Stimulated activated CD8-positive, alpha-beta memory T cell treated with anti-CD3 and anti-CD28 coated beads, Interleukin-7, amount 100 ng/mL, for 24 hours (primary cell): Measurements from ENCODE around the gene RIPOR2.
"Not testable (repeated sequence)": the region's sequence is repeated elsewhere in the genome, so short reads cannot be mapped to it uniquely, and the experiment has no call there.

Experiments
- DNase-seq: peaks from one replicate; pipeline ENCODE4 v3.0.0-alpha.2; 2020; ENCODE audit warnings: low read depth

RIPOR2 gene

GRCh38 chr6:24951811-24952299 lies 16.1 kb upstream of the RIPOR2 start:
- DNase-seq = no peak

DNA sequence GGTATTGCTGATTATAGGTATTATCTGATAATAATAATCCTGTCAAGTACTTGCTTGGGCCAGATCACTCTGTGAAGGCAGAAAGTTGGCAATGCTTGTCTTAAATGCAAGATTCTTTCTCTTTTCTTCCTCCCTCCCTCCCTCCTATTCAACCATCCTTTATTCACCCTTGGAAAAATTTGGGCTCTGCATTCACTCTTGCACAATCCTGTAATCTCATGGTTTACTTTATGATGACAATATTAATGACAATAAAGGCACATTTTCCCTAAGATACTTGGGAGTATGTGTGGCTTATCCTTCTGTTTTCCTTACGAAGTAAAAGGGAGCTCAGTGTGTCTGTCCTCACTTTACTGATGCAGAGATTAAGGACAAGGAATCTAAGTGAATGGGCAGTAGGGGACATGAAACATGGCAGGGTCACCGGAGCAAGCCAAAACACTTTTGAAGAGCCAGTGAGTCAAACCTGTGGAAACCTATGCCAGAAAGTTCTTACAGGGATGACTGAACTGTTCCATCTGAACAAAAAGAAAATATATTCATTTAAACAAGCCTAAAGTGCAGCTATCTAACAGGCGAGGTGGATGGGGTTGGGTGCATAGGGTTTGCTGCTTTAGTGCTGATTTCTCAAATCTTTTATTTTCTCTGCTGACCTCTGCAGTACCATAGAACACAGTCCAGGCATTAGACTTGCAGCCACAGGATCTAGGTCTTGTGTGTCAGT lies 14.6 kb upstream of the RIPOR2 start:
- no peak for DNase-seq

DNA sequence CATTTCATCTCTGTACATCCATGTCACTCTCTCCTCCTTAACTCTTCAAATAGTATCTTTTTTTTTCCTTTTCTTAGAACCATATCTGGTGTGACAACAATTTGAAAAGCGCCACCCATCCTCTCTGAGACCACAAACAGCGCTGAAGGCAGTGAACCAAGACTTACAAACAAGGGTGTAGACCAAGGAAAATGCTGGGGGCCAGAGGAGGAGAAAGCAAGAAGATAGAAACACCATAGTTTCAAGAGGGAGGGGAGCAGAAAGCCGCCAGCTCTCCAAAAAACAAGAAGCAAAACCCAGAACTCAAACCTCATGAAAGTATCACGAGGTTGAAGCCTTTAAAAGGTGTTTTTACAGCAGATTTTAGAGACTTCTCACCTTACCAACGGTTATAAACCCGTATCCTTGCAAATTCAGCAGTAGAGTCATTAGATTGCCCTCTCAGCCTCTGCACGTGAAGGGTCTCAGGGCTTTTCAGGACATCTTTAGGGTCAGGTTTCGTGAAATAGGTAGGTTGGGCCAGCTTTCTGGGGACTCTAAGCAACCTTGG lies 13.3 kb upstream of the RIPOR2 start:
- DNase-seq = no peak

DNA sequence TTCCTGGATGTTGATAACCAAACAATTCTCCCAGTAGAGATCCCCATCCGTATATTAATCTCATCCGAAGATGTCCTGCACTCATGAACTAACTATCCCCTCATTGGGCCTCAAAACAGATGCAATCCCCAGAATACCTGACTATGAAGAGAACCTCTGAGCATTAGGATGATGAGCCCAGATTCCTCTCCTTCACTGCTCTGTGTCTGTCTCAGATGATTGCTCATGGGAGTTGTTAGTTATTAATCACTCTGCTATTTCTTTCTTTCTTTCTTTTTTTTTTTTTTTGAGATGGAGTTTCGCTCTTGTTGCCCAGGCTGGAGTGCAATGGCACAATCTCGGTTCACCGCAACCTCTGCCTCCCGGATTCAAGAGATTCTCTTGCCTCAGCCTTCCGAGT lies 12.5 kb upstream of the RIPOR2 start:
- not testable (repeated sequence) for DNase-seq

GRCh38 chr6:24947636-24948035 lies 11.9 kb upstream of the RIPOR2 start:
- DNase-seq = no peak

DNA sequence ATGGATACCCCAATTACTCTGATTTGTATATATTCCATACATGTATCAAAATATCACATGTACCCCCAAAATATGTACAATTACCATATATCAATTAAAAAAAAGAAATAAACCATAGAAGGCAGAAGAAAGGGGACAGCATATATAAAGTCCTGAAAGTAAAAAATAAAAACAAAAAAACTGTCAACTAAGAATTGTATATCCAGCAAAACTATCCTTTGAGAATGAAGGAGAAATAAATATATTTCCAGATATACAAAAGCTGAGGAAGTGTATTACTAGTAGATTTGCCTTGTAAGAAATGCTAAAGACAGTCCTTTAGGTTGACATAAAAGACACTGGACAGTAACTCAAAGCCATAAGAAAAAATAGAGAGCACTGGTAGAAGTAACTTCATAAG lies 9.3 kb upstream of the RIPOR2 start:
- no peak for DNase-seq

DNA sequence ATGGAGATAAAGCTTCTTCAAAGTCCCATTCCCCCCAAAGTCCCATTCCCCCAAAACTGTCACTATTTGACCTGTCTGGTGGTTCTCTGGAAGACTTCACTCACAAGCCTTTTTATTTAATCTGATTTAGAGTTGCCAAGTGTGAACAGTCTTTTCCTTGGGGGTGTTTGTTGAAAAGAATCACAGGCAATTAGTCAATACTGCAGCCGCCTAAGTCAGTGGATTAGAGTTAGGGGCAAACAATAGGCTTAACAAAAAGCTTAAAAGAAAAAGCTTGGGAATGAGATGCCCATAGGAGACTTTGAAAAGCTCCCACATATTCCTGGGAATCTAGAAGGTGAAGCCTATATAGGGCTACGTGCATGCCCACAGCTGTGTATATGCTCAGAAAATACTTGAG lies 8.0 kb upstream of the RIPOR2 start:
- no peak for DNase-seq

- DNase-seq = no peak
Observed at GRCh38 chr6:24940311-24940917, 4.7 kb upstream of the RIPOR2 start.

GRCh38 chr6:24936641-24937317 lies 1.0 kb upstream of the RIPOR2 start:
- no peak for DNase-seq

GRCh38 chr6:24933868-24934401 lies 1.8 kb downstream of the RIPOR2 start:
- no peak for DNase-seq

- DNase-seq = no peak
Observed at GRCh38 chr6:24933266-24933665, 2.5 kb downstream of the RIPOR2 start.

- no peak for DNase-seq
Observed at GRCh38 chr6:24932832-24933231, 2.9 kb downstream of the RIPOR2 start.

GRCh38 chr6:24931718-24932691 lies 3.8 kb downstream of the RIPOR2 start:
- DNase-seq = no peak

DNA sequence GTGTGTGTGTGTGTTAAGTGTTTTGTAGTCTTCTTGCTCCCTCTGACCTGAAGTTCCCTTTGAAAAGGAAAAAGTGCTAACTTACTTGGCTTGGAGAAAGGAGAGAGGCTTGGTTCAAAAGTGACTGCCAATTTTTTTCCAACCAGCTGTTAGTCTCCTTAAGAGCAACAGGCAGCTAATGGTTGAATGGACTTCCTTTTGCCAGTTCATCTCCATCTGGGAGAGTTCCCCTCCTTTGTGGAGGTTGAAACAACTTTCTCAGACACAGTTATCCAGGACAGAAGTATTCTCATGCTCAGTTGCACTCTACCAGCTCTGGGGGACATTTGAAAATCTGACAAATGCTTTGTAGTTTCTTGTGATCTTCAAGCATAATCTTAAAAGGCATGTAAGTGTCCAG lies 4.5 kb downstream of the RIPOR2 start:
- DNase-seq = no peak

GRCh38 chr6:24930431-24930871 lies 5.3 kb downstream of the RIPOR2 start:
- DNase-seq = no peak

DNA sequence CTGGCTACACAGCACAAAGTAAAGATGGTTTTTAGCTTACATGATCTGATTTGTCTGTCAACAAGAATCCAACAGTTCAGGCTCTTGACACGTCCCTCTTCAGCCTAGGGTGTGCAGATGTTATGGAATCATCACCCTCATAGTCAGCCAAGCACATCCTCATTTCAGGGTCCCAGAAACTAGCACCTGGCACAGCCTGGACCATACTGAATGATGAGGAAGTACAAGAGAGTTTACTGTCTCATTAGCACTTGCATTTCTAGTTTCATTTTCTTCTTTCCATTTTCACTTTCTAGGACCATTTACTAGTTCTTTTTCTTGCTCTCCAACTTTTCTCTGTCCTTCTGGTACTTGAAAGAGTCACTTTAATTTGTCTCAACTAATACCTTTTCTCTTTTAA lies 6.5 kb downstream of the RIPOR2 start:
- no peak for DNase-seq

GRCh38 chr6:24927985-24928745 lies 7.6 kb downstream of the RIPOR2 start:
- DNase-seq = no peak

DNA sequence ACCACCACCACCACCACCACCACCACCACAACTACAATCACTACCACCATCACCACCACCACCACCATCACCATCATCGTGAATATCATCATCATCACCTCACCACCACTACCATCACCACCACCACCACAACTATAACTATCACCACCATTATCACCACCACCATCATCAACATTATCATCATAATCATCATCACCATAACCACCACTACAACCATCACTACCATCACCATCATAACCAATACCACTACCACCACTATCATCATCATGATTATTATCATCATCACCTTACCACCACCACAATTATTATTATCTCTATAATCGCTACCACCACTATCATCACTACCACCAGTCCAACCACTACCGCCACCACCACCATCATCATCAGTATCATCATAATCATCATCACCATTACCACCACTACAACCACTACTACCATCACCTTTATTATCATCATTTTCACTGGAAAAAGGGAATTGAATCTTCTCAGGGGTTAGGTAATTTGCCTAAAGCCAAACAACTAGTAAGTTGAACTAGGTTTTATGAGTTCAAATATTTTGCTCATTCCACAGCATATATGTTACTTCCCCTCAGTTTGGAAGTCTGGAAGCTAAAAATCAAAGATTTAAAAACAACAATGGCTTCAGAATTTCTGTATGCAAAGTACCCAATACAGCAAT lies 8.3 kb downstream of the RIPOR2 start:
- no peak for DNase-seq

DNA sequence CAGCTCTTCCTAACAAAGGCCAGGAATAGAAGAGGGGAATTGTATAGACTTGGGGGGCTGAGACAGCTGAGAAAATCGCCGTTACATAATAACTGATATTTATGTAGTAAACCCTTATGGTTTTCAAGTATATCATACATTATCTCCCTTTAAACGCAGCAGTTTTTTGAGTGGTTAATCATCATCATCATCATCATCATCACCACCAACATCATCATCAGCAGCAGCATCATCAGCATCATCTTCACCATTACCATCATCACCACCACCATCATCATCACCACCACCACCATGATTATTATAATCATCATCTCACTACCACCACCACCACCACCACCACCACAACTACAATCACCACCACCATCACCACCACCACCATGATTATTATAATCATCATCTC lies 9.1 kb downstream of the RIPOR2 start:
- DNase-seq = not testable (repeated sequence)

DNA sequence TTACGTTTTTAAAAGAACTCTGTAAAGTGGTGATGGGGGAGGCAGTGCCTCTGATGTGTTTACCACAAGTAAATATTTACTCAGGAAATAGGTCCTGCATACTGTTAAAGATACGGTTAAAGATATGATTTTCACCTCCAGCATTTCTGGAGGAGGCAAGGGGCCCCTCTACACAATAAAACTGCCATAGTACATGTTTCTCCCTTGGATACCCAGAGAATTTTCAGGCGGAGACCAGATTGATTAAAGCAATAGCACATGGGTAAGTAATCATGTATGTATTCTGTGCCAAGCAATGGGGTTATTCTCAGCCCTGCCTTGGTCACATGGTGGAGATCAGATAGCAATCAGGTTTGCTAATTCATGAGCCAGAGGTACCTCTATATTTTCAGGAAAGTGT lies 9.6 kb downstream of the RIPOR2 start:
- DNase-seq = no peak
